A549 (cell line): Measurements from ENCODE around the gene HNRNPUL1. TPM values are rescaled to one million over a fixed set of nuclear protein-coding genes. Genes with fewer than 3 reads are reported as not detected.
"Not testable (repeated sequence)": the region's sequence is repeated elsewhere in the genome, so short reads cannot be mapped to it uniquely, and the experiment has no call there.

Experiments
- ATAC-seq, 2 experiments: fragments of 200-7000 bp in 1 of 2; fragments of >200 bp in 1 of 2; cut with Nextera tagmentation in 1 of 2; cut with Tn5 transposase in 1 of 2; 3 replicates each; pipeline versions ENCODE4 v1.8.0 to v1.9.1; 2018 to 2020; ENCODE audit warnings: mild to moderate bottlenecking in 1 of 2, moderate library complexity in 1 of 2
- CTCF ChIA-PET: fragments of 300-600 bp; sonication (Branson Sonifier 250); formaldehyde crosslinking; extraction: SDS; loops from one replicate; lab custom pipeline; 2021; ENCODE audit warnings: antibody characterized with exemption, inconsistent platforms; lab: Yijun Ruan, JAX
- POLR2A ChIA-PET: fragments of 350-600 bp; formaldehyde crosslinking; extraction: SDS; loops from one replicate; lab custom pipeline; 2021; ENCODE audit warnings: antibody characterized with exemption, inconsistent platforms; lab: Yijun Ruan, JAX
- DNase-seq, 2 experiments: peaks; one replicate each; pipeline versions ENCODE4 v3.0.0 to v3.0.0-alpha.2; 2011 to 2016; ENCODE audit warnings: low read depth in 1 of 2, low spot score in 1 of 2
- FAIRE-seq: peaks from 2 replicates; lab custom pipeline; 2011; peaks lifted over from hg19 to GRCh38; lab: Jason Lieb, UNC
- H3K27ac ChIP-seq, 2 experiments: fragments of >200 bp; sonication (Bioruptor Twin); formaldehyde crosslinking; 3 replicates each; pipeline ENCODE4 v1.5.1; 2016 to 2017
- H3K4me1 ChIP-seq: fragments of >200 bp; sonication (Bioruptor Twin); formaldehyde crosslinking; 3 replicates; pipeline ENCODE4 v1.6.1; 2016
- H3K4me2 ChIP-seq: fragments of >200 bp; sonication (Bioruptor Twin); formaldehyde crosslinking; 3 replicates; pipeline ENCODE4 v1.6.1; 2016
- H3K4me3 ChIP-seq: fragments of >200 bp; sonication (Bioruptor Twin); formaldehyde crosslinking; 3 replicates; pipeline ENCODE4 v1.5.1; 2016
- H3K9me3 ChIP-seq: fragments of >200 bp; sonication (Bioruptor Twin); formaldehyde crosslinking; 3 replicates; pipeline ENCODE4 v1.6.1; 2016
- CEBPB ChIP-seq, 2 experiments: fragments of >200 bp in 1 of 2; sonication (Bioruptor Twin) in 1 of 2; formaldehyde crosslinking in 1 of 2; IDR thresholded peaks; 2 replicates each; pipeline ENCODE4 v1.6.1; 2012 to 2016
- CHD2 ChIP-seq: fragments of 150-350 bp; IDR thresholded peaks from 2 replicates; pipeline ENCODE4 v1.6.1; 2014; ENCODE audit warnings: low read length; ENCODE audit not compliant: partially characterized antibody
- EHF ChIP-seq: fragments of 250-450 bp; sonication (Bioruptor Pico); IDR thresholded peaks from 2 replicates; pipeline ENCODE4 v1.5.0; 2020; ENCODE audit warnings: mild to moderate bottlenecking
- EHMT2 ChIP-seq: fragments of 200-600 bp; sonication (generic); IDR thresholded peaks from 2 replicates; pipeline ENCODE4 v1.6.1; 2016; ENCODE audit warnings: antibody characterized with exemption, low read depth, mild to moderate bottlenecking, moderate library complexity
- EP300 ChIP-seq, 2 experiments: fragments of >200 bp; sonication (Bioruptor Twin); formaldehyde crosslinking; IDR thresholded peaks; 2 replicates in 1 of 2; 3 replicates in 1 of 2; pipeline ENCODE4 v1.6.1; 2016 to 2017
- FOSL2 ChIP-seq, 2 experiments: fragments of 450-650 bp in 1 of 2; fragments of >200 bp in 1 of 2; sonication (Bioruptor Twin) in 1 of 2; formaldehyde crosslinking; IDR thresholded peaks; 2 replicates each; pipeline versions ENCODE4 v1.5.0 to v1.6.1; 2016 to 2020; ENCODE audit warnings: mild to moderate bottlenecking in 1 of 2, moderate library complexity in 1 of 2
- GATA3 ChIP-seq: IDR thresholded peaks from 2 replicates; pipeline ENCODE4 v1.6.1; 2012; ENCODE audit warnings: borderline replicate concordance
- HOXB13 ChIP-seq: fragments of 250-450 bp; sonication (Bioruptor Pico); IDR thresholded peaks from 2 replicates; pipeline ENCODE4 v1.5.0; 2020; ENCODE audit warnings: low read depth, mild to moderate bottlenecking, moderate library complexity
- NPAS2 ChIP-seq: fragments of 250-450 bp; sonication (Bioruptor Pico); IDR thresholded peaks from 2 replicates; pipeline ENCODE4 v1.8.0; 2022; ENCODE audit warnings: mild to moderate bottlenecking, moderate library complexity, borderline replicate concordance
- POLR2A ChIP-seq: IDR thresholded peaks from 2 replicates; pipeline ENCODE4 v1.6.1; 2012; ENCODE audit warnings: mild to moderate bottlenecking, low read length
- RAD21 ChIP-seq, 2 experiments: fragments of >200 bp in 1 of 2; sonication (Bioruptor Twin) in 1 of 2; formaldehyde crosslinking in 1 of 2; IDR thresholded peaks in 1 of 2; conservative IDR thresholded peaks in 1 of 2; 2 replicates in 1 of 2; 3 replicates in 1 of 2; pipeline ENCODE4 v1.6.1; 2012 to 2018; ENCODE audit warnings: inconsistent platforms in 1 of 2
- ZFP36 ChIP-seq: fragments of 450-650 bp; IDR thresholded peaks from 2 replicates; pipeline ENCODE4 v1.6.1; 2014; ENCODE audit warnings: borderline replicate concordance; ENCODE audit not compliant: partially characterized antibody
- WGBS: methylation state at CpG from one replicate; pipeline ENCODE4 v1.1.6; 2017; ENCODE audit errors: missing lambda C conversion rate; 5-methylcytosine and 5-hydroxymethylcytosine counted together
- polyA plus RNA-seq, 4 experiments: library from polyadenylated mRNA; depleted of rRNA in 3 of 4; stranded (reverse); fragments of >200 nt; fragmentation: RNase III in 1 of 4; extraction: RNeasy Plus Mini Kit Qiagen cat#74134 plus additional on column Dnase treatment in 1 of 4; gene quantifications; 2 replicates in 3 of 4; 3 replicates in 1 of 4; pipeline ENCODE4 v1.2.3, GENCODE V29; 2011 to 2017
- TF ChIP-seq, protein P1 (sequence below): IDR thresholded peaks from 2 replicates; pipeline ENCODE4 v1.6.1; 2012
- TF ChIP-seq, protein P2 (sequence below): fragments of 250-450 bp; sonication (Bioruptor Pico); IDR thresholded peaks from 2 replicates; pipeline ENCODE4 v1.5.0; 2020; ENCODE audit warnings: low read depth, mild to moderate bottlenecking, moderate library complexity
- TF ChIP-seq, protein P3 (sequence below): IDR thresholded peaks from 2 replicates; pipeline ENCODE4 v1.6.1; 2012; ENCODE audit warnings: low read depth, borderline replicate concordance
- TF ChIP-seq, protein P4 (sequence below): fragments of 450-650 bp; IDR thresholded peaks from 2 replicates; pipeline ENCODE4 v1.6.1; 2014; ENCODE audit warnings: antibody characterized with exemption

Gene HNRNPUL1
- polyA plus RNA-seq, 2 of the 4 experiments (the other 2 are of a cell fraction) = 89.5 to 278 TPM

DNA sequence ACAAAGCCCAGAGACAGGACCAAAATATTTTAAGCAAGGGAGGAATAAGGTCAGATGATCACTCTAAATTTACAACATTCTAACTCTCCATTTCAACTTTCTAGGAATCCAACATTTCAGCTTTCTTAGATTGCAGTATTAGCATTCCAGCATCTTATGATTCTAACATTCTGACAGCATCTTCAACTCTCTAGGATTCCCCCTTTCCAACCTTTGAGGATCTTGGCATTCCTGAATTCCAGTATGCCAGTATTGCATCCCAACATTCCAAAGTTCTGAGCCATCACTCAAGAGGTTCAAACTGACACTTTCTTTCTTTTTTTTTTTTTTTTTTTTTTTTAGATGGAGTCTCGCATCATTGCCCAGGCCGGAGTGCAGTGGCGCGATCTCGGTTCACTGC lies 75.8 kb downstream of the HNRNPUL1 start:
- POLR2A ChIA-PET = interaction anchor here (0.6 to 1.5 kb wide), 2 partner anchors 9 to 24 kb away, joined by 3 read pairs; partner anchors contain the start of gene B9D2
- peak; percentile 64 to 72; a peak in 5 of 6 replicates for ATAC-seq
- H3K4me2 ChIP-seq = no peak overlapping the region
- no peaks in the 10 kb centered on the region for H3K9me3 ChIP-seq
- no peak overlapping the region for H3K27ac ChIP-seq
- peak; percentile 99 for FAIRE-seq
- 86% methylated on average over 5 of the region's 5 CpGs for WGBS
- CTCF ChIA-PET = interaction anchor here (1.1 to 23.9 kb wide), 5 partner anchors 10 to 231 kb away, joined by 3 to 295 read pairs (median 10); partner anchors contain the start of gene TGFB1
- peaks cover 9% of the 10 kb centered on the region for H3K4me1 ChIP-seq
- H3K4me3 ChIP-seq = no peak overlapping the region
- TF ChIP-seq ZFP36 = no peak
- peak in 1 of 2 experiments; percentile 69; a peak in 2 of 4 replicates for TF ChIP-seq CEBPB (IDR thresholded peaks at IDR 0.05)
- peak; percentile 31; the same call in 1 of the 2 replicates for TF ChIP-seq GATA3
- no peak for TF ChIP-seq POLR2A
- TF ChIP-seq FOSL2 (IDR thresholded peaks at IDR 0.05) = 0 out of 2 replicates have a peak, but pooled peaks have one; percentile 20
- TF ChIP-seq FOSL2 (CRISPR knock-in tag; IDR thresholded peaks at IDR 0.05) = peak; percentile 61
- TF ChIP-seq, all 56 proteins: peak for 3
- peak; percentile 66 to 83 for DNase-seq

DNA sequence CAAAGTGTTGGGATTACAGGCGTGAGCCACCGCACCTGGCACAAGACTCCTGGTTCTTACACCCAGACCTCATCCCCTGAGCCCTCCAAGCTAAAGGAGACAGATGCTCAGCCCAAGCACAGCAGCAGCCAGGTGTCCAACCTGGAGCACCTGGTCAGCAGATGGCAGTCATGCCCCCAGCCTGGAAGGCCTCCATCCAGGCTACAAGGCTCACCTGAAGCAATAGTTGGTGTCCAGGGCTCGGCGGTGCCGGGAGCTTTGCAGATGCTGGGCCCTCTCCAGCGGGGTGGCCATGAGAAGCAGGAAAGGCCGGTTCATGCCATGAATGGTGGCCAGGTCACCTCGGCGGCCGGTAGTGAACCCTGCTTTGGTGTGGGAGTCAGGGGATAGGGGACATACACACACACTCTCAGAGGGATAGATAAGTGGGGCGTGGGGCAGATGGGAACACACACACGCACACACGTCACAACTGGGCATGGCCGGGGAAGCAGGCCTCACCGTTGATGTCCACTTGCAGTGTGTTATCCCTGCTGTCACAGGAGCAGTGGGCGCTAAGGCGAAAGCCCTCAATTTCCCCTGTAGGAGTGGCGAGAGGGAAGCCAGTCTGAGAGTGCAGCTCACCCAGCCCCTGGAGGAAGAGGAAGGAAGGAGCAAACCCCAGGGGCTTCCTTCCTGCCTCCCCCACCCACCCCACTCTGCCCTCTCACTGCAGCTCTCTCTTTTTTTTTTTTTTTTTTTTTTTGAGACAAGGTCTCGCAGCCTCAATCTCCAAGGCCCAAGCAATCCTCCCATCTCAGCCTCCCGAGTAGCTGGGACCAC lies 77.7 kb downstream of the HNRNPUL1 start:
- WGBS = 93% methylated on average over 17 of the region's 20 CpGs
- CTCF ChIA-PET = interaction anchor here (0.6 to 23.9 kb wide), 7 partner anchors 8 to 204 kb away, joined by 3 to 295 read pairs (median 10); partner anchors contain the start of gene TGFB1

DNA sequence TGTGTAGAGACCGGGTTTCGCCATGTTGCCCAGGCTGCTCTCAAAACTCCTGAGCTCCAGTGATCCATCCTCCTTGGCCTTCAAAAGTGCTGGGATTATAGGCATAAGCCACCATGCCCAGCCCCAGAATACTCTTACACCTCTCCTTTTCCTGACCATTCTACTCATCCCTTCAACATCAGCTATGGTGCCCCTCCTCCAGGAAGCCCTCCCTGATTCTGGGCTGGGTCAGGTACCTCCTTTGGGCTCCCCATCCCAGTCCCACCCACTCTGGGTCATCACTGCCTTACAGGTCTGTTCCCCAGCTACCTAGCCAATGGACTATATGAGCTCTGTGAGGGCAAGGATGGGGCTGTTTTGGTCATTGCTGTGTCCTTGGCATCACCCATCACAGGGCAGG lies 80.0 kb downstream of the HNRNPUL1 start:
- peaks cover 9% of the 10 kb centered on the region for H3K4me1 ChIP-seq
- TF ChIP-seq ZFP36 (peak; percentile 81), FOSL2 (IDR thresholded peaks at IDR 0.05) (no peak), FOSL2 (CRISPR knock-in tag; IDR thresholded peaks at IDR 0.05) (no peak)
- TF ChIP-seq, all 56 proteins: peak for 1
- DNase-seq (no peak), FAIRE-seq (no peak), ATAC-seq (no peak)
- no peak overlapping the region for H3K4me3 ChIP-seq
- WGBS = 94% methylated on average over 2 of the region's 2 CpGs
- no peaks in the 10 kb centered on the region for H3K9me3 ChIP-seq
- H3K27ac ChIP-seq = no peak overlapping the region
- POLR2A ChIA-PET = no interaction called here
- H3K4me2 ChIP-seq = no peak overlapping the region
- CTCF ChIA-PET = interaction anchor here (0.8 to 23.9 kb wide), 7 partner anchors 8 to 226 kb away, joined by 3 to 295 read pairs (median 7); no protein-coding TSS in a partner anchor

More for the DNA sequence above, 77.7 kb downstream of the HNRNPUL1 start:
- peak; percentile 12 to 27; a peak in 3 of 6 replicates for ATAC-seq
- Histone ChIP-seq H3K4me3 (no peak overlapping the region), H3K27ac (no peak overlapping the region), H3K4me2 (no peak overlapping the region), H3K4me1 (peaks cover 9% of the 10 kb centered on the region), H3K9me3 (no peaks in the 10 kb centered on the region)
- no peak for DNase-seq
- TF ChIP-seq EHMT2 (no peak), CHD2 (no peak), RAD21 (conservative IDR thresholded peaks at IDR 0.05 in 1 of 2, IDR thresholded peaks at IDR 0.05 in 1 of 2) (peak in 1 of 2 experiments; percentile 8; a peak in 1 of 5 replicates)
- TF ChIP-seq, protein P1, sequence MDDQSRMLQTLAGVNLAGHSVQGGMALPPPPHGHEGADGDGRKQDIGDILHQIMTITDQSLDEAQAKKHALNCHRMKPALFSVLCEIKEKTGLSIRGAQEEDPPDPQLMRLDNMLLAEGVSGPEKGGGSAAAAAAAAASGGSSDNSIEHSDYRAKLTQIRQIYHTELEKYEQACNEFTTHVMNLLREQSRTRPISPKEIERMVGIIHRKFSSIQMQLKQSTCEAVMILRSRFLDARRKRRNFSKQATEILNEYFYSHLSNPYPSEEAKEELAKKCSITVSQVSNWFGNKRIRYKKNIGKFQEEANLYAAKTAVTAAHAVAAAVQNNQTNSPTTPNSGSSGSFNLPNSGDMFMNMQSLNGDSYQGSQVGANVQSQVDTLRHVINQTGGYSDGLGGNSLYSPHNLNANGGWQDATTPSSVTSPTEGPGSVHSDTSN = no peak
- POLR2A ChIA-PET = interaction anchor here (0.7 to 1.5 kb wide), 2 partner anchors 12 to 22 kb away, joined by 3 to 4 read pairs; partner anchors contain the start of genes B9D2 and TGFB1
- no peak for FAIRE-seq

DNA sequence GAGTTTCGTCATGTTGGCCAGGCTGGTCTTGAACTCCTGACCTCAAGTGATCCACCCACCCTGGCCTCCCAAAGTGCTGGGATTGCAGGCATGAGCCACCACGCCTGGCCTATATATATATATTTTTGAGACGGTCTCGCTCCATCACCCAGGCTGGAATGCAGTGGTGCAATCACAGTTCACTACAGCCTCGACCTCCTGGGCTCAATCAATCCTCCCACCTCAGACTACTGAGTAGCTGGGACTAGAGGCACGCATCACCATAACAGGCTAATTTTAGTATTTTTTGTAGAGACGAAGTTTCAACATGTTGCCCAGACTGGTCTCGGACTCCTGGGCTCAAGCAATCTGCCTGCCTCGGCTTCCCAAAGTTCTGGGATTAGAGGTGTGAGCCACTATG lies 82.7 kb downstream of the HNRNPUL1 start:
- POLR2A ChIA-PET, FAIRE-seq, H3K9me3 ChIP-seq, H3K4me2 ChIP-seq, H3K4me3 ChIP-seq, DNase-seq, ATAC-seq, H3K27ac ChIP-seq: not testable (repeated sequence)
- CTCF ChIA-PET = interaction anchor here (0.6 to 23.9 kb wide), 15 partner anchors 10 to 352 kb away, joined by 3 to 295 read pairs (median 3); partner anchors contain the start of gene DMAC2
- H3K4me1 ChIP-seq = peaks cover 10% of the 10 kb centered on the region
- WGBS = 92% methylated on average over 9 of the region's 9 CpGs

DNA sequence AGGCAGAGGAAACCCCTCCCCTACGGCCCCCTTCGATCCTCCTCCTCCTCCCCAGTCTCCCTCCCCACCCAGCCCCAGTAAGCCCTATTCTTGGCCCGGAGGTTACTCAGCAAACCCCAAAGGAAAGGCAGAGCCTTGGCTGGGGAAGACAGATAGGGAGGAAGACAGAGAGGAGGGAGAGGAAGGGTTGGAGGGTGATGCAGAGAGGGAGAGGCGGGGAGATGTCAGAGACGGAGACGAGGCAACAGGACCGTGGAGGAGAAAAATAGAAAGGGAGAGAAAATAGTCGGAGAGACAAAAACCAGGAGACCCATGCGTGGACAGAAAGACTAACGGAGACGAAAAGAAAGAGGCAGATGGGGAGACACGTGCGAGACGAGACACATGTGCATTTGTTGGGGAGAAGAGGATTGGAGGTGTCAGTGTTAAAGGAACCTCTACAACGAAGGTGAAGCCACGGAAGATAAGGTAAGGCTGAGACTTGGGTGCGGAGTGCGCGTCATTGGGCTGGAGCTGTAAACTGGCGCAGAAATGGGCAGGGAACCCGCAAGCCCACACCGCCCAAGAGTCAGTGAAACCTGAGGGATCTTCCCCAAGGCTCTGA lies 86.7 kb downstream of the HNRNPUL1 start:
- FAIRE-seq (no peak), ATAC-seq (no peak), DNase-seq (no peak)
- POLR2A ChIA-PET = interaction anchor here (0.5 to 5.6 kb wide), 6 partner anchors 13 to 190 kb away, joined by 3 to 96 read pairs (median 4); partner anchors contain the start of genes B9D2, DMAC2 and HNRNPUL1
- H3K4me3 ChIP-seq = peak overlapping the region; percentile 72
- peaks cover 15% of the 10 kb centered on the region for H3K4me1 ChIP-seq
- CTCF ChIA-PET = interaction anchor here (0.6 to 9.4 kb wide), 21 partner anchors 14 to 576 kb away, joined by 3 to 197 read pairs (median 14); partner anchors contain the start of genes B9D2, CCDC97, HNRNPUL1 and MIA
- 74% methylated on average over 22 of the region's 22 CpGs for whole genome bisulfite sequencing
- peak overlapping the region; percentile 90 to 92 for H3K27ac ChIP-seq
- H3K9me3 ChIP-seq = no peaks in the 10 kb centered on the region
- peak overlapping the region; percentile 90 for H3K4me2 ChIP-seq
- TF ChIP-seq, protein P2, sequence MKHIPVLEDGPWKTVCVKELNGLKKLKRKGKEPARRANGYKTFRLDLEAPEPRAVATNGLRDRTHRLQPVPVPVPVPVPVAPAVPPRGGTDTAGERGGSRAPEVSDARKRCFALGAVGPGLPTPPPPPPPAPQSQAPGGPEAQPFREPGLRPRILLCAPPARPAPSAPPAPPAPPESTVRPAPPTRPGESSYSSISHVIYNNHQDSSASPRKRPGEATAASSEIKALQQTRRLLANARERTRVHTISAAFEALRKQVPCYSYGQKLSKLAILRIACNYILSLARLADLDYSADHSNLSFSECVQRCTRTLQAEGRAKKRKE (CRISPR knock-in tag) = no peak
- TF ChIP-seq, protein P3, sequence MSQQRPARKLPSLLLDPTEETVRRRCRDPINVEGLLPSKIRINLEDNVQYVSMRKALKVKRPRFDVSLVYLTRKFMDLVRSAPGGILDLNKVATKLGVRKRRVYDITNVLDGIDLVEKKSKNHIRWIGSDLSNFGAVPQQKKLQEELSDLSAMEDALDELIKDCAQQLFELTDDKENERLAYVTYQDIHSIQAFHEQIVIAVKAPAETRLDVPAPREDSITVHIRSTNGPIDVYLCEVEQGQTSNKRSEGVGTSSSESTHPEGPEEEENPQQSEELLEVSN = no peak
- TF ChIP-seq ZFP36 (no peak), CHD2 (no peak), EHF (CRISPR knock-in tag) (no peak), FOSL2 (IDR thresholded peaks at IDR 0.05) (no peak), FOSL2 (CRISPR knock-in tag; IDR thresholded peaks at IDR 0.05) (no peak), HOXB13 (CRISPR knock-in tag) (0 out of 2 replicates have a peak, but pooled peaks have one; percentile 0), NPAS2 (CRISPR knock-in tag) (peak; percentile 32; the same call in 1 of the 2 replicates), EP300 (IDR thresholded peaks at IDR 0.05) (no peak)
- TF ChIP-seq, protein P4, sequence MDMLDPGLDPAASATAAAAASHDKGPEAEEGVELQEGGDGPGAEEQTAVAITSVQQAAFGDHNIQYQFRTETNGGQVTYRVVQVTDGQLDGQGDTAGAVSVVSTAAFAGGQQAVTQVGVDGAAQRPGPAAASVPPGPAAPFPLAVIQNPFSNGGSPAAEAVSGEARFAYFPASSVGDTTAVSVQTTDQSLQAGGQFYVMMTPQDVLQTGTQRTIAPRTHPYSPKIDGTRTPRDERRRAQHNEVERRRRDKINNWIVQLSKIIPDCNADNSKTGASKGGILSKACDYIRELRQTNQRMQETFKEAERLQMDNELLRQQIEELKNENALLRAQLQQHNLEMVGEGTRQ = no peak
